SH-SY5Y (cell line): Measurements from ENCODE around the gene LDHB.

Experiments used
- GATA2 ChIP-seq: IDR thresholded peaks from 2 replicates; pipeline ENCODE4 v1.6.1; 2011; ENCODE audit warnings: mild to moderate bottlenecking, low read depth, low read length
- GATA3 ChIP-seq: IDR thresholded peaks from 2 replicates; pipeline ENCODE4 v1.6.1; 2011; ENCODE audit warnings: low read depth, mild to moderate bottlenecking, low read length, moderate library complexity

DNA sequence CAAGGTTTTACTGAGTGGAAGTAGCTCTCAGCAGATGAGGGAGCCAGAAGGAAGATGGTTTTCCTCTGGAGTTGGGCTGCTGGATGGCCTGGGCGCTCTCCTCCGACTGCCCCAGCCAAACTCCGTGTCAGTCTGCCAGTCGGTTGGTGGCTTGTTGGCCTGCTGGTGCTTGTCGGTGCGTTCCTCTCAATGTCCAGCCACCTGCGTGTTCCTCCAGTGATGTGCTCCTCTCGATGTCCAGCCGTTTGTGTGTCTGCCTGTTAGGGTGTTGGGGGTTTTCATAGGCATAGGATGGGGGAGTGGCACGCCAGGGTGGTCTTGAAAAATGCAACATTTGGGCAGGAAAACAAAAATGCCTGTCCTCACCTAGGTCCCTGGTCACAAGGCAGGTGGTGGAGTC is 37.0 kb upstream of the LDHB start:
- TF ChIP-seq GATA3 (no peak), GATA2 (no peak)
